ENCODE measurements around the gene C2CD4C.

C2CD4C gene

DNA sequence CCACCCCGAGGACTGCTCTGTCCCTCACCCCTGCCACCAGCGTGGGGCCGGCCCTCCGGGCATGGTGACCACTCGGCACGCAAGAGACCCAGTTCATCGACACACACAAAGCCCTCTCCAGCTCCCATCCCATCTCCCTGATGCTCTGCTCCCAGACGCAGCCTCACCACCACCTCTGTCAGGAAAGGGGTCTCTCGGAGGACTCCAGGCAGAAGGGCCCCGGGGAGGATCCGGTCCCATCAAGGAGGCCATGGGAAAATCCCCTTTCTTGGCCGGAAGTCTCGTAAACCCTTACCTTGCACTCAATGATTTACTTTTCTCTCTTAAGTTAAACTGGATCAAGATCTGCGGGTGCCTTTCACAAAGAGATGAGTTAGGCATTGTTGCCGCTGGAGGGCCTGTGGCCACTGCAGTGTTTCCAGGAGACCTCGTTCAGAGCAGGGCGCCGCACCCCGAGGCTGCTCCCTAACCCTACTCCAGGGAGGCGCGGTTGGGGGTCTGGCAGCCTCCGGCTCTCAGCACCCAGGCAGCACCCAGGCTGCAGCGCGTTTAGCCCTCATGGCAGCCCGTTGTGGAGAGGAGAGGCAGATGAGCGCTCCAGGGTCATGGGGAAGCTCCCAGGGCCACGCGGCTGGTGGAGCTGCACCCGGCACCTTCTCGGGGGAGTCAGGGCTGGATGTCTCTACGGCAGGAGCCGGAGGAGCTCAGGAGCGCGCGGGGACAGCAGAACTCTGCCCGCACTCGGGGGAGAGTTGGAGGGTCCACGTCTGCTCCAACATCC is 31.0 kb downstream of the C2CD4C start:
- H3K27ac ChIP-seq, result no peak overlapping the region
- TF ChIP-seq, protein P1, sequence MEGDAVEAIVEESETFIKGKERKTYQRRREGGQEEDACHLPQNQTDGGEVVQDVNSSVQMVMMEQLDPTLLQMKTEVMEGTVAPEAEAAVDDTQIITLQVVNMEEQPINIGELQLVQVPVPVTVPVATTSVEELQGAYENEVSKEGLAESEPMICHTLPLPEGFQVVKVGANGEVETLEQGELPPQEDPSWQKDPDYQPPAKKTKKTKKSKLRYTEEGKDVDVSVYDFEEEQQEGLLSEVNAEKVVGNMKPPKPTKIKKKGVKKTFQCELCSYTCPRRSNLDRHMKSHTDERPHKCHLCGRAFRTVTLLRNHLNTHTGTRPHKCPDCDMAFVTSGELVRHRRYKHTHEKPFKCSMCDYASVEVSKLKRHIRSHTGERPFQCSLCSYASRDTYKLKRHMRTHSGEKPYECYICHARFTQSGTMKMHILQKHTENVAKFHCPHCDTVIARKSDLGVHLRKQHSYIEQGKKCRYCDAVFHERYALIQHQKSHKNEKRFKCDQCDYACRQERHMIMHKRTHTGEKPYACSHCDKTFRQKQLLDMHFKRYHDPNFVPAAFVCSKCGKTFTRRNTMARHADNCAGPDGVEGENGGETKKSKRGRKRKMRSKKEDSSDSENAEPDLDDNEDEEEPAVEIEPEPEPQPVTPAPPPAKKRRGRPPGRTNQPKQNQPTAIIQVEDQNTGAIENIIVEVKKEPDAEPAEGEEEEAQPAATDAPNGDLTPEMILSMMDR (IDR thresholded peaks at IDR 0.05; ENCODE audit: low read depth, low read length), result no peak
- H3K4me3 ChIP-seq (ENCODE audit: low read depth, low read length), result no peak overlapping the region
- H3K27me3 ChIP-seq (ENCODE audit: insufficient read depth, low read depth, severe bottlenecking), result no peaks in the 10 kb centered on the region
- H3K36me3 ChIP-seq, result no peaks in the 10 kb centered on the region
- peaks cover 3% of the 10 kb centered on the region for H3K9me3 ChIP-seq (ENCODE audit: severe bottlenecking)
- DNase-seq, result no peak

DNA sequence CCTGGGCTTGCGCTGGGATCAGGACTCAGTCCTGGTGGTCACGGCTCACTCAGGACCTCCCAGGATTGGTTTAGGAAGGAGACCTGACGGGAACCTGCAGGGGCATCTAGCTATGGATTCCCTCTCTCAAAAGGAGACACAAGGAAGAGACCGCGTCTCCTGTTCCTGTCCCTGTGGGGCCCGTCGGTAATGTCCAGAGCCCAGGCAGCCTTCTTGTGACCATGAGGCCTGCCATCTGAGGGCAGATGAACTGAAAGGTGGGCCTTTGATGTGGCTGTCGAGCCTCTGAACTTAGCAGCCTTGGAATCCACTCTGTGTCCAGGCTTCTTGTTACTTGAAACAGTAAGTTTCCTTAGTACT is 32.9 kb downstream of the C2CD4C start:
- no peaks in the 10 kb centered on the region for H3K27me3 ChIP-seq (ENCODE audit: insufficient read depth, low read depth, severe bottlenecking)
- H3K36me3 ChIP-seq, result no peaks in the 10 kb centered on the region
- no peak overlapping the region for H3K27ac ChIP-seq
- no peaks in the 10 kb centered on the region for H3K9me3 ChIP-seq (ENCODE audit: severe bottlenecking)
- no peak overlapping the region for H3K4me3 ChIP-seq (ENCODE audit: low read depth, low read length)
- DNase-seq, result no peak
- TF ChIP-seq, protein P1 (IDR thresholded peaks at IDR 0.05; ENCODE audit: low read depth, low read length), result no peak

DNA sequence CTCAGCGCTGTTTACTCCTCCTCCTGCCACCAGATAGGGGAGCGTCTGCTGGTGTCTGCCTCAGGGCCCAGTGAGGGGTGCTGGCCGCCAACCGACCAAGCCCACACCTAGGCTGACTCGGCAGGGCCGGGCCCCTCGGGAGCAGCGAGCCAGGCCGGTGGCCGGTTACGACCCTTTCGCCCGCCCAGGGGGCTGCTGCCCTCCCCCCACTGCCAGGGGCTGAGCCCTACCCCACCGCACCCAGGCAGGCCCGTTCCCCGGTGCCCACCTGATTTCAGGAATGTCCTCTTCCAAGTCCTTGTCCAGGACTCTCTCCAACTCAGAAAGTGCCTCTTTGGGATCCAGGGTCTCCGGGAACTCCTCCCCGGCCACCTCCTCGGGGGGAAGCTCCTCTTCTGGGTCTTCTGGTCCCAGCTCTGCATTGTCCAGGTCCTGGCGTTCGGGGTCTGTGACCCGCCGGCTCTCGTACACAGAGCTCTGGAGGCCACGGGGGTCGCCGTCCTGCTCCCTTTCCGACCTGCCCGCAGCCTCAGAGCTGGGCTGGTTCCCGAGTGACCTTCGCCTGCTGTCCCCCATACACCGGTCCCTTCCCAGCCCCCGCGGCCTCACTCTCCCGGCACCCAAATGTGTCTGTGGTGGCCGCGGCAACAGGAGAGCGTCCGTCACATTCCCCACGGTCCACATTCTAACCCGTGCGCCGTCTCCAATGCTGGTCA is 33.4 kb downstream of the C2CD4C start:
- DNase-seq, result no peak
- H3K36me3 ChIP-seq, result no peaks in the 10 kb centered on the region
- TF ChIP-seq, protein P1 (IDR thresholded peaks at IDR 0.05; ENCODE audit: low read depth, low read length), result no peak
- no peaks in the 10 kb centered on the region for H3K9me3 ChIP-seq (ENCODE audit: severe bottlenecking)
- no peak overlapping the region for H3K27ac ChIP-seq
- no peak overlapping the region for H3K4me3 ChIP-seq (ENCODE audit: low read depth, low read length)
- no peaks in the 10 kb centered on the region for H3K27me3 ChIP-seq (ENCODE audit: insufficient read depth, low read depth, severe bottlenecking)

DNA sequence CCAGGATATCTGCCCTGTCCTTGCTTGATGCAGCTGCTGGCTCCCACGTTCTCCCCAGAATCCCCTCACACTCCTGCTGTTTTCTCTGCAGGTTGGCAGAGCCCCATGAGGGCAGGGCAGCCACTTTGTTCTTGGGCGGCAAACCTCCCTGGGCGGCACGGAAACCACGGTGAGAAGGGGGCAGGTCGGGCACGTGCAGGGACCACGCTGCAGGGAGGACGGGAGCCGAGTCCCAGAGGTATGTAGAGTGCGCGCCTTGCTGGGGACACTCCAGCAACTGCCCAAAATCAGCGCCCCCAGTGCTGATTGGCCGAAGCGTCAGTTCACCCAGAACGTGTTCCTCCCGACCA is 34.1 kb downstream of the C2CD4C start:
- Histone ChIP-seq H3K27ac (no peak overlapping the region), H3K36me3 (no peaks in the 10 kb centered on the region), H3K9me3 (ENCODE audit: severe bottlenecking) (no peaks in the 10 kb centered on the region), H3K4me3 (ENCODE audit: low read depth, low read length) (no peak overlapping the region), H3K27me3 (ENCODE audit: insufficient read depth, low read depth, severe bottlenecking) (no peaks in the 10 kb centered on the region)
- DNase-seq, result no peak
- TF ChIP-seq, protein P1 (IDR thresholded peaks at IDR 0.05; ENCODE audit: low read depth, low read length), result no peak

DNA sequence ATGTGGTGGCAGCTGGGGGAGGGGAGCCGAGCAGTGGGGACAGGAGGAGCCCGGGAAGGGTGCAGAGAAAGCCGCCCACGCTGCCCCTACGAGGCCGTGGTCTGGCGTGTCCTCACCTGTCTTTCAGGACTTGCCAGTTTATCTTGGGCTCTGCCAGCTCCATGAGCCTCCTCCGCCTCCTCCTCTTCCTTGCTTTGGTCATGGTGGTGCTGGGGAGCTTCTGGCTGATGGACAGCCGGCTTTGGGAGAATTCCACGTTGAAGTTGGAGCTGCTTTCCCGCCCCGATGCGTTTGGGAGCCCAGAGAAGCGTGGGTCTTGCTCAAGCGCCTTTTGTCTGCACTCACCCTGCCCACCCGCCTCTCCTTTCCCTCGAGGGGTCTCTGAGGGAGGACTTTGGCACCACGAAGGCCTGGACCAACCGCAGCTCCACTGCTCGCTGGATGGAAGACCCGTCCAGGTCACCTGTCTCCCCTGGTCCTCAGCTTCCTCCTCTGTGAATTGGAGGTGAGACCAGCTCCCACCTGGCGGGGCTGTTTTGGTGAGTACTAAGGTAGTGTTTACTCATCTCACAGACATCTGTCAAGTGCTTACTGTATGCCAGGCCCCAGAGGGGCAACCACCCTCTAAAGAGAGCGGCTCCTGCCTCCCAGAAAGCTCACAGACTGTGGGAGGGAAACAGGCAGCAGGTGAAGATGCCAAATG is 34.6 kb downstream of the C2CD4C start:
- H3K9me3 ChIP-seq (ENCODE audit: severe bottlenecking), result no peaks in the 10 kb centered on the region
- H3K4me3 ChIP-seq (ENCODE audit: low read depth, low read length), result no peak overlapping the region
- no peak overlapping the region for H3K27ac ChIP-seq
- TF ChIP-seq, protein P1 (IDR thresholded peaks at IDR 0.05; ENCODE audit: low read depth, low read length), result no peak
- H3K36me3 ChIP-seq, result no peaks in the 10 kb centered on the region
- no peaks in the 10 kb centered on the region for H3K27me3 ChIP-seq (ENCODE audit: insufficient read depth, low read depth, severe bottlenecking)
- no peak for DNase-seq
